ENCODE data around the gene SART1.

DNA sequence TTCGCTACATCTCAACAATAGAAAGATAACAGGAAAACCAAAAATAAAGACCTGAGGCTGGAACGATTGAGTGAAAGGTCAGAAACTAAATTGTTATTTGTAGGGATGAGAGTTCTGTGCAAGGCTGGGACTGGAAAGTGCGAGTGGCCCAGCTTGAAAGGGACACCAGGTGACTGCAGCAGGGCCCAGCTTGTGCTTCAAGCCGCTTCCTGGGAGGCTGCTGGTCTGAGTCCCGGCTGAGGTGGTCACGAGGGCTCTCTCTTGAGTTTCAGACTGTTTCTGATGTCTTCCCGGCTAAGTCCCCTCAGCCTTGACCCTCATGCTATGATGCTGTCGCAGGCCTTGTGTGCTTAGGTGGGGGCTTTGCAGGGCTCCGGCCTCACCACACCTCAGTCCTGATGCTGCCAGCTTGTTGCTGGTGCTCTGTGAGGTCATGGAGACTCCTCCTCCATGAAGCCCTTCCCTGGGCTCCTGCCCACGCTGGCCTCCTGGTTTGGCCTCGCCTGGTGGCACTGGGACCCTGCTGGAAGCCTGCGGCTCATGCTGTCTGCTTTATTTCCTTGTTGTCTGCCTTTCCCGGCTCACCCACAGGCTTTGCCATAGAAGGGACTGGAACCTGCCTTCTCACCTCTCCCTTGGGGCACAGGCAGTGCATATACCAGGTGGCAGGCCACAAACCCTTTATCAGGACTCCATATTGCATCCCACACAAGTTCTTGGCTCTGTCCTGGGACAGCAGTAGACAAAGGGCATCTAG, 44.8 kb downstream of the SART1 start:
- TF ChIP-seq, protein P1, sequence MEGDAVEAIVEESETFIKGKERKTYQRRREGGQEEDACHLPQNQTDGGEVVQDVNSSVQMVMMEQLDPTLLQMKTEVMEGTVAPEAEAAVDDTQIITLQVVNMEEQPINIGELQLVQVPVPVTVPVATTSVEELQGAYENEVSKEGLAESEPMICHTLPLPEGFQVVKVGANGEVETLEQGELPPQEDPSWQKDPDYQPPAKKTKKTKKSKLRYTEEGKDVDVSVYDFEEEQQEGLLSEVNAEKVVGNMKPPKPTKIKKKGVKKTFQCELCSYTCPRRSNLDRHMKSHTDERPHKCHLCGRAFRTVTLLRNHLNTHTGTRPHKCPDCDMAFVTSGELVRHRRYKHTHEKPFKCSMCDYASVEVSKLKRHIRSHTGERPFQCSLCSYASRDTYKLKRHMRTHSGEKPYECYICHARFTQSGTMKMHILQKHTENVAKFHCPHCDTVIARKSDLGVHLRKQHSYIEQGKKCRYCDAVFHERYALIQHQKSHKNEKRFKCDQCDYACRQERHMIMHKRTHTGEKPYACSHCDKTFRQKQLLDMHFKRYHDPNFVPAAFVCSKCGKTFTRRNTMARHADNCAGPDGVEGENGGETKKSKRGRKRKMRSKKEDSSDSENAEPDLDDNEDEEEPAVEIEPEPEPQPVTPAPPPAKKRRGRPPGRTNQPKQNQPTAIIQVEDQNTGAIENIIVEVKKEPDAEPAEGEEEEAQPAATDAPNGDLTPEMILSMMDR (IDR thresholded peaks at IDR 0.05): no peak
- TF ChIP-seq POLR2A (IDR thresholded peaks at IDR 0.05): no peak

All from Peyer's patch (tissue), 4 donors.